ENCODE data around the gene RNF220. TPM values are rescaled to one million over a fixed set of nuclear protein-coding genes. Genes with fewer than 3 reads are reported as not detected.

The RNF220 gene
- total RNA-seq, 4 donors from 2014 or later, result 22.0 to 94.3 (median 49.4) TPM

DNA sequence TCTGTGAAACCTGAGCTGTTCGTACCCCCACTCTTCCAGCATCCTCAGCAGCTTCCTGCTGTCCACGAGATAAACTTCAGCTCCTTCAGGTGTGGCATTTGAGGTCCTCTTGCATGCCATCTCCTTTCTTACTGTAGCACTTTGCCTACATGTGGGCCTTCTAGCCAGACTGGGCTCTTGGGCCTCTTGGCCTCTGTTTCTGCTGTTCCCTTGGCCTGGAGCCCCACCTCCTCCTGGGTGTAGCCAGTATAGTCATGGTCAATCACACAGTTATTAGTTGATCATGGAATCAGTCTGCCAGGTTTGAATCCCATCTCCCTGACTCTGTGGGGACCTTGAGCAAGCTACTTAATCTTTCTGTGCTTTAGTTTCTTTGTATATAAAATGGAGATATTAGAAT is 242.8 kb downstream of the RNF220 start:
- Histone ChIP-seq H3K27ac (no peak overlapping the region), H3K36me3 (no peaks in the 10 kb centered on the region), H3K4me3 (no peak overlapping the region), H3K4me1 (peaks cover 0 to 12% of the 10 kb centered on the region in 2 donors), H3K27me3 (no peaks in the 10 kb centered on the region), H3K9me3 (no peaks in the 10 kb centered on the region)
- intact Hi-C loops (cut with DNase I; ENCODE audit: low total_unique reads), result loop anchor here (2.0 kb wide), 1 partner anchor 35 kb away; no protein-coding TSS in a partner anchor
- TF ChIP-seq POLR2A (IDR thresholded peaks at IDR 0.05), result no peak
- TF ChIP-seq, protein P1, sequence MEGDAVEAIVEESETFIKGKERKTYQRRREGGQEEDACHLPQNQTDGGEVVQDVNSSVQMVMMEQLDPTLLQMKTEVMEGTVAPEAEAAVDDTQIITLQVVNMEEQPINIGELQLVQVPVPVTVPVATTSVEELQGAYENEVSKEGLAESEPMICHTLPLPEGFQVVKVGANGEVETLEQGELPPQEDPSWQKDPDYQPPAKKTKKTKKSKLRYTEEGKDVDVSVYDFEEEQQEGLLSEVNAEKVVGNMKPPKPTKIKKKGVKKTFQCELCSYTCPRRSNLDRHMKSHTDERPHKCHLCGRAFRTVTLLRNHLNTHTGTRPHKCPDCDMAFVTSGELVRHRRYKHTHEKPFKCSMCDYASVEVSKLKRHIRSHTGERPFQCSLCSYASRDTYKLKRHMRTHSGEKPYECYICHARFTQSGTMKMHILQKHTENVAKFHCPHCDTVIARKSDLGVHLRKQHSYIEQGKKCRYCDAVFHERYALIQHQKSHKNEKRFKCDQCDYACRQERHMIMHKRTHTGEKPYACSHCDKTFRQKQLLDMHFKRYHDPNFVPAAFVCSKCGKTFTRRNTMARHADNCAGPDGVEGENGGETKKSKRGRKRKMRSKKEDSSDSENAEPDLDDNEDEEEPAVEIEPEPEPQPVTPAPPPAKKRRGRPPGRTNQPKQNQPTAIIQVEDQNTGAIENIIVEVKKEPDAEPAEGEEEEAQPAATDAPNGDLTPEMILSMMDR (IDR thresholded peaks at IDR 0.05), result no peak
- no peak for DNase-seq

DNA sequence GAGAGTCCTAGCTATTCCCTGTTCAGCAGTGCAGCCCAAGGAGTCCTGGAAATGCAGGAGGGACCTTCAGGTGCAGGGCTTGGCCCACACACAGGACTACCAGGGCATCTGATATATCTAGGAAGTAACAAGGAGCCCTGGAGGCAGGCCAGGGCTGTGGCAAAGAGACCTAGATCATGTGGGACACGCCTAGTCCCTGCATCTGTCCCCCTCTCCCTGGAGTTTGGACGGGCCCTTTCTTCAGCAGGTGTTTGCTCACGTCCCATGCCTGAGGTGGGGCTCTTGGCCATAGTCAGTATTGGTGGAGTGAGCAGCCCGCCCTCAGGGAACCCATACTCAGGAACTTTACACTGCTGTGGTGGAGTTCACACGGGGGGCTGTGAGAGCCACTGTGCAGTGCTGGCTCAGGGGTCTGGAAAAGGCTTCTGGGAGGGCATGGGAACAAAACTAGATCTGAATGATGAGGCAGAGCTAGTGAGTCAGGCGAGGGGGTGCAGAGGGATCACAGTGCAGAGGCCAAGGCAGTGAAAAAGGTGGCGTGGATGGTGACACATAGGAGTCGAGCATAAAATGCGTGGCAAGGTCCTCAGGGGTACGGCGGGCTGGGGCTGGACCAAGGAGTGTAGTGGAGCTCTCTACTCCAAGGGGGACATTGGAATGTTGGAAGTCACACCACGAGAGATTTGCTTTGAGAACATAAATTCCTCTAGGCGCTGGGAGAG is 243.6 kb downstream of the RNF220 start:
- no peak for DNase-seq
- TF ChIP-seq POLR2A (IDR thresholded peaks at IDR 0.05), result no peak
- TF ChIP-seq, protein P1 (IDR thresholded peaks at IDR 0.05), result no peak
- H3K4me3 ChIP-seq, result no peak overlapping the region
- H3K27me3 ChIP-seq, result no peaks in the 10 kb centered on the region
- H3K36me3 ChIP-seq, result no peaks in the 10 kb centered on the region
- intact Hi-C loops (cut with DNase I; ENCODE audit: low total_unique reads), result no loop called here
- H3K4me1 ChIP-seq, result peaks cover 0 to 12% of the 10 kb centered on the region in 2 donors
- no peaks in the 10 kb centered on the region for H3K9me3 ChIP-seq
- H3K27ac ChIP-seq, result no peak overlapping the region

DNA sequence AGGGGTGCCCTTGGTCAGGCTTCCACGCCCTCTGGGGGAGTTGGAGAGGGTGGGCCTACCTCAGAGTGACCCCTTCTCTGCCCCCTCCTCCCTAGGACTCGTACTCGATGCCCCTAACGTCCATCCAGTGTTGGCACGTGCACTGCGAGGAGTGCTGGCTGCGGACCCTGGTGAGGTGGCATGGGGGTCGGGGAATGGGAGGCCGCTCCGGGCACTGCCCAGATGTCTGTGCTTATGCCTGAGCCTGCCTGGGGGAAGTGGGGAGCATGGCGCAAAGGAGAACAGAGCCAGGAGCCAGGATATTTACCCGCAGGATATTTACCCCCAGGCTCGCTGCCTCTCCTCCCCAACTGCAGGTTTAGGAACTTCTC is 244.7 kb downstream of the RNF220 start:
- H3K36me3 ChIP-seq, result no peaks in the 10 kb centered on the region

DNA sequence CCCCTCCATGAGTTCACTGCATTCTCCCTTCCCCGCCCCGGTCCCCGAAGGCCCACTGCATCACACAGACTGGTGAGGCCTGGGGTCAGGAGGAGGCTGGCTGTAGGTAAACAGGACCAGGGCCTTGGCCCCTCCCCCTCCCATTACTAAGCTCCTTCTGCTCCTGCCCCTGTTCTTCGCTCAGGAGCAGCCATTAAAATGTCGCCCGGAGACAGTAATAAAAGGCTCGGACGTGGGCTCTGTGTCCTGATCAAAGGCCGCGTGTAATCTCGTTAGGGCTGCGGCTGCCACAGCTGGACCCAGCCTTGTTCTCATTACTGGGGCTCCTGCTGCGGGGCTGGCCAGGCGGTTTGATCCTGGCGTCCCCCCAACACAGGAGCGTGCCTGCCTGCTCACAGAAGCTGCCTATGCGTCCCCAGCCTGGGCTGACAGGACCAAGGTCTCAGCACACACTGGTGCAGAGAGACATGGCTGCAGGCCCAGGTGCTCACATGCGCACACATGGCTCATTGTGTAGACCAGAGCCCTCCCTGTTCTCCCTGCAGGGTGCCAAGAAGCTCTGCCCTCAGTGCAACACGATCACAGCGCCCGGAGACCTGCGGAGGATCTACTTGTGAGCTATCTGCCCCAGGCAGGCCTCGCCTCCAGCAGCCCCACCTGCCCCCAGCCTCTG is 245.2 kb downstream of the RNF220 start:
- DNase-seq, result no peak
- Histone ChIP-seq H3K27ac (no peak overlapping the region), H3K9me3 (no peaks in the 10 kb centered on the region), H3K4me3 (no peak overlapping the region), H3K27me3 (no peaks in the 10 kb centered on the region), H3K4me1 (peaks cover 0 to 9% of the 10 kb centered on the region in 2 donors), H3K36me3 (no peaks in the 10 kb centered on the region)
- no peak for TF ChIP-seq POLR2A (IDR thresholded peaks at IDR 0.05)
- TF ChIP-seq, protein P1 (IDR thresholded peaks at IDR 0.05), result no peak
- intact Hi-C loops (cut with DNase I; ENCODE audit: low total_unique reads), result no loop called here

More for the DNA sequence above, 244.7 kb downstream of the RNF220 start:
- no peak for DNase-seq
- no peaks in the 10 kb centered on the region for H3K9me3 ChIP-seq
- TF ChIP-seq, protein P1 (IDR thresholded peaks at IDR 0.05), result no peak
- no peak for TF ChIP-seq POLR2A (IDR thresholded peaks at IDR 0.05)
- H3K27ac ChIP-seq, result no peak overlapping the region
- peaks cover 0 to 12% of the 10 kb centered on the region in 2 donors for H3K4me1 ChIP-seq
- no peak overlapping the region for H3K4me3 ChIP-seq
- intact Hi-C loops (cut with DNase I; ENCODE audit: low total_unique reads), result no loop called here
- H3K27me3 ChIP-seq, result no peaks in the 10 kb centered on the region

DNA sequence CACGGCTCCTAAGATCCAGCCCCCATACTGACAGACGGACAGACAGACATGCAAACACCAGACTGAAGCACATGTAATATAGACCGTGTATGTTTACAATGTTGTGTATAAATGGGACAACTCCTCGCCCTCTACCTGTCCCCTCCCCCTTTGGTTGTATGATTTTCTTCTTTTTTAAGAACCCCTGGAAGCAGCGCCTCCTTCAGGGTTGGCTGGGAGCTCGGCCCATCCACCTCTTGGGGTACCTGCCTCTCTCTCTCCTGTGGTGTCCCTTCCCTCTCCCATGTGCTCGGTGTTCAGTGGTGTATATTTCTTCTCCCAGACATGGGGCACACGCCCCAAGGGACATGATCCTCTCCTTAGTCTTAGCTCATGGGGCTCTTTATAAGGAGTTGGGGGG is 246.0 kb downstream of the RNF220 start:
- TF ChIP-seq, protein P1 (IDR thresholded peaks at IDR 0.05), result no peak
- TF ChIP-seq POLR2A (IDR thresholded peaks at IDR 0.05), result no peak
- Histone ChIP-seq H3K36me3 (no peaks in the 10 kb centered on the region), H3K9me3 (no peaks in the 10 kb centered on the region), H3K27me3 (no peaks in the 10 kb centered on the region), H3K4me3 (no peak overlapping the region), H3K27ac (no peak overlapping the region), H3K4me1 (peaks cover 0 to 4% of the 10 kb centered on the region in 2 donors)
- DNase-seq, result no peak
- intact Hi-C loops (cut with DNase I; ENCODE audit: low total_unique reads), result no loop called here

Measured in uterus (tissue), 4 donors.